ENCODE data around the gene C11orf21.

C11orf21 gene

GRCh38 chr11:2260491-2261364 is 41.0 kb downstream of the C11orf21 start:
- TF ChIP-seq CTCF (IDR thresholded peaks at IDR 0.05; ENCODE audit: control insufficient read depth, insufficient read depth, low read depth, low read length, missing control alignments), result no peak
- H3K4me3 ChIP-seq (ENCODE audit: control insufficient read depth, low read depth, low read length), result no peak overlapping the region
- DNase-seq (ENCODE audit: low read depth), result no peak

- TF ChIP-seq CTCF (IDR thresholded peaks at IDR 0.05; ENCODE audit: control insufficient read depth, insufficient read depth, low read depth, low read length, missing control alignments), result no peak
These were observed 41.7 kb downstream of the C11orf21 start for GRCh38 chr11:2259897-2260451.

GRCh38 chr11:2259466-2259830 is 42.3 kb downstream of the C11orf21 start:
- DNase-seq (ENCODE audit: low read depth), result no peak
- no peak overlapping the region for H3K4me3 ChIP-seq (ENCODE audit: control insufficient read depth, low read depth, low read length)
- TF ChIP-seq CTCF (IDR thresholded peaks at IDR 0.05; ENCODE audit: control insufficient read depth, insufficient read depth, low read depth, low read length, missing control alignments), result no peak

More at GRCh38 chr11:2259897-2260451, 41.7 kb downstream of the C11orf21 start:
- no peak for DNase-seq (ENCODE audit: low read depth)
- H3K4me3 ChIP-seq (ENCODE audit: control insufficient read depth, low read depth, low read length), result no peak overlapping the region

- no peak for DNase-seq (ENCODE audit: low read depth)
- H3K4me3 ChIP-seq (ENCODE audit: control insufficient read depth, low read depth, low read length), result no peak overlapping the region
- no peak for TF ChIP-seq CTCF (IDR thresholded peaks at IDR 0.05; ENCODE audit: control insufficient read depth, insufficient read depth, low read depth, low read length, missing control alignments)
These were observed 42.9 kb downstream of the C11orf21 start for GRCh38 chr11:2258501-2259465.

GRCh38 chr11:2256951-2257700 is 44.6 kb downstream of the C11orf21 start:
- no peak overlapping the region for H3K4me3 ChIP-seq (ENCODE audit: control insufficient read depth, low read depth, low read length)
- no peak for TF ChIP-seq CTCF (IDR thresholded peaks at IDR 0.05; ENCODE audit: control insufficient read depth, insufficient read depth, low read depth, low read length, missing control alignments)
- DNase-seq (ENCODE audit: low read depth), result no peak
